Activated T-cell treated with anti-CD3 and anti-CD28 coated beads for 48 hours (primary cell): ENCODE data around the gene HSDL2.
"Not testable (repeated sequence)": the region's sequence is repeated elsewhere in the genome, so short reads cannot be mapped to it uniquely, and the experiment has no call there.

Experiments
- DNase-seq: peaks from one replicate; pipeline ENCODE4 v3.0.0-alpha.2; 2020; ENCODE audit warnings: low read depth

HSDL2 gene

GRCh38 chr9:112396872-112397271 lies 17.0 kb downstream of the HSDL2 start:
- no peak for DNase-seq

DNA sequence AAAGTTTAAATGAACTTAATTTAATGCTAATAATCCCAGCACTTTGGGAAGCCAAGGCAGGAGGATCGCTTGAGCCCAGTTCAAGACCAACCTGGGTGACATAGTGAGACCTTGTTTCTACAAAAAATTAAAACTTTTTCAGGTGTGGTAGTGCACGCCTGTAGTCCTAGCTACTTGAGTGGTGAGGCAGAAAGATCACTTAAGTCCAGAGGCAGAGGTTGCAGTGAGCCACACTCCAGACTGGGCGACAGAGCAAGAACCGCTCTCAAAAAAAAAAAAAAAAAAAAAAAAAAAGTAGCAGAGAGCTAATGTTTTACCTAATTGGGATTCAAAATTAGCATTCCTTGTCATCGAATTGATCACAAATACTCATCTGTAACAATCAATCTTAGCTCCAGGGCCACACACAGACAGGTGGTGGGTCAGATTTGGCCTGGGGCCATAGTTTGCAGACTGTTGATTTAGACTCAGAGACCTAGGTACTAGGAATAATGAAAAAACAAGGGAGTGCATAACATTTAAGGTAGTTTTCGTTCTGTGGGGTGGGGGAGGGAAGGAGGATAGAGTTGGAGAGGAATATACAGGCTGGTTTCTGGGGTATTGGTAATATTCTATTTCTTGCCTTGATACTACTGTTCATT lies 21.4 kb downstream of the HSDL2 start:
- DNase-seq, result no peak

- no peak for DNase-seq
These were observed 23.8 kb downstream of the HSDL2 start for GRCh38 chr9:112403614-112404201.

DNA sequence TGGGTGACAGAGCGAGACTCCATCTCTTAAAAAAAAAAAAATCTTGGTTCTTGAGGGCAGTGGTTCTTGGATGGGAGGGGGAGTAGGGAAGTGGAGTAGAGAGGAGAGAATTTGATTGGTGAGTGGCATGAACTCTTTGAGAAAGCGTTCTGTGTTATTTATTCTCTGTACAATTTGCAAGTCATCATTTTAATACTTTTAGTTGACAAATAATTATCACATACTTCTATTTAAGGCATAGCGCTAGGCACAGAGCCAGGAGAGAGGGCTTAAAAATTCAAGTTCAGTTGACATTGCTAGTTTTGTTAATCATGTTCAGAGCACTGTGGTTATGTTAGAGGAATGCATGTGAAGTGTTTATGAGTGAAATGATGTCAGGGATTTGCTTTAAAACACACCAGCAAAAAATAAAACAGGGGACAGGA lies 24.6 kb downstream of the HSDL2 start:
- no peak for DNase-seq

GRCh38 chr9:112408275-112408674 lies 28.4 kb downstream of the HSDL2 start:
- DNase-seq, result no peak

- no peak for DNase-seq
These were observed 28.9 kb downstream of the HSDL2 start for GRCh38 chr9:112408819-112409218.

GRCh38 chr9:112409758-112410157 lies 29.9 kb downstream of the HSDL2 start:
- DNase-seq, result no peak

DNA sequence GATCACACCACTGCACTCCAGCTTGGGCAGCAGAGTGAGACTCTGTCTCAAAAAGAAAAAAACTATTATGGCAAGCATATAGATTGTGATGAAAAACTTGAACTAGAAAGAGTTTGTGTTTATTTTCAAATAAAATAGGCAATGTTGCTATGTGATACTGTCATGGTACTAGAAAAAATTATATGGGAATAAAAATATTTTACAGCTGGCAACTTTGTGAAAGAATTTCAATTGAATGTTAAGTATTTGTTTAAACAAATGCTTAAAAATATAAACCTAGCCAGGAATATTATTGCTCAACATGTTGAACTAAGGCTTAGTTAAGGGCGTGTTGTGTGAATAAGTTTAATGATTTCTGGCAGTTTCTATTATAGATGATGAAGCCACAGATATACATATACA lies 31.7 kb downstream of the HSDL2 start:
- no peak for DNase-seq

DNA sequence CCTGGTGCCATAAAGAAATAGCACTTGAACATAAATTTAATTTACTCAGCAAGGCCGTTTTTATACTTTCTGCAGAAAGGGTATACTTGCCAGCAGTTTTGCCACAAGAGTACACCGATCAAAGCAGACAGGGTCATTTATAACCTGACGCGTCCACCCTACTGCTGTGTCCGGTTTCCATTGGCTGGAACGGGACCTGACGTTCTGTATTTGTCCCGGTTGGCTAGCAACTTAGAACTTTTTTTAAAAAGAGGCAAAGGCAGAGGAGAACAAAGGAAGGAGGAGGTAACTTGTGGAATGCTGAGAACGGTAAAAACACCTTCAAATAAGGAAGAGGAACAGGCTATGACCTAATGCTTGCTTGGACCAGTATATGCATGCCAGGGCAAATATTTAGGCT lies 33.8 kb downstream of the HSDL2 start:
- DNase-seq, result not testable (repeated sequence)

- no peak for DNase-seq
These were observed 40.3 kb downstream of the HSDL2 start for GRCh38 chr9:112420208-112420607.

DNA sequence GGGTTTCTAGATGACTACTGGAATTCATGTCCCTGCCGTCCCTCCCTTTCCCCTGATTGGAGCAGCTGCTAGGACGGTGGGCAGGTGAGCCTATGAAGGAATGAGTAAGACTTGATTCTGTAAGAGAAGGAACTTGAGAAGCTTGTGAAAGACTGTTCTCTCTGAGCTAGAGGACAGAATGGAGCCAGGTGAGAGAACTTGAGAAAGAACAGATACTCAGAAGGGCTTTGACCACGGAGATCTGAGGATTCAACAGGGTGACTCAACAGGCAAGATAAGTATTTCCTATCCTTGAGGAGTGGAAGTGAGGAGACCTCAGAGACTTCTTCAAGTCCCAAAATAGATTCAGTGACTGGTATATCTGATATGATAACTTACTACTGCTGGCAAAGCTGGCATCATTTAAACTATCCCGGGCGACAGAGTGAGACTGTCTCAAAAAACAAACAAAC lies 41.9 kb downstream of the HSDL2 start:
- DNase-seq, result no peak

DNA sequence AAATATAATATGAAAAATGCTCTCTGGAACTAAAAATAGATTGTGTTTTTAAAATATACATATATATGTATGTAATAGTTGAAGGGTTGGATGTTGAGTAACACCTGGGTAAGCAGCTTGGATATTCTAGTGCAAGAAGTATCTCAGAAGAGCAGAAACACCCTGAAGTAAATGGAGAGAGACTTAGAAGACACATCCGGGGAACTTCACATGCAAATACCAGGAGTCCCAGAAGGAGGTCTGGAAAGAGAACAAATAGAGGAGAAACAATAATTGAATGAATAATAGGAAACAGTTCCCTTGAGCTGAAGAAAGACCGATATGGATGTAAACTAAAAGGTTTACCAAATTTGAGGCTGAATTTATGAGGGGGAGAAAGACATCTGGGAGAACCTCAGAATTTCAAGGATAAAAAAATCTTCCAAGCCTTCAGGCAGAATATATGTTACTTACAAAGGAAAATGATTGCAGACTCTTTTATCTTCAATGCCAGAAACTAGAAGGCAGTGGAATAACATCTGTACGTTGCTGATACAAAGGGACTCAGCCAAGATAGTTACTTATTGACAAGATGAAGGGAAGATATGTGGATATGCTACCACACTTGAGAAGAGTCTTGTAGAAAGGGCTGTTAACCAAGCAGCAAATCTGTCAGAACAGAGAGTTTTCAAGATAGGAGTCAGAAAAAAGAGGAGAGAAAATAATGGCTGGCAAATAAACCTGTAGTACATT lies 42.7 kb downstream of the HSDL2 start:
- DNase-seq, result no peak

GRCh38 chr9:112430006-112430522 lies 50.2 kb downstream of the HSDL2 start:
- DNase-seq, result no peak

DNA sequence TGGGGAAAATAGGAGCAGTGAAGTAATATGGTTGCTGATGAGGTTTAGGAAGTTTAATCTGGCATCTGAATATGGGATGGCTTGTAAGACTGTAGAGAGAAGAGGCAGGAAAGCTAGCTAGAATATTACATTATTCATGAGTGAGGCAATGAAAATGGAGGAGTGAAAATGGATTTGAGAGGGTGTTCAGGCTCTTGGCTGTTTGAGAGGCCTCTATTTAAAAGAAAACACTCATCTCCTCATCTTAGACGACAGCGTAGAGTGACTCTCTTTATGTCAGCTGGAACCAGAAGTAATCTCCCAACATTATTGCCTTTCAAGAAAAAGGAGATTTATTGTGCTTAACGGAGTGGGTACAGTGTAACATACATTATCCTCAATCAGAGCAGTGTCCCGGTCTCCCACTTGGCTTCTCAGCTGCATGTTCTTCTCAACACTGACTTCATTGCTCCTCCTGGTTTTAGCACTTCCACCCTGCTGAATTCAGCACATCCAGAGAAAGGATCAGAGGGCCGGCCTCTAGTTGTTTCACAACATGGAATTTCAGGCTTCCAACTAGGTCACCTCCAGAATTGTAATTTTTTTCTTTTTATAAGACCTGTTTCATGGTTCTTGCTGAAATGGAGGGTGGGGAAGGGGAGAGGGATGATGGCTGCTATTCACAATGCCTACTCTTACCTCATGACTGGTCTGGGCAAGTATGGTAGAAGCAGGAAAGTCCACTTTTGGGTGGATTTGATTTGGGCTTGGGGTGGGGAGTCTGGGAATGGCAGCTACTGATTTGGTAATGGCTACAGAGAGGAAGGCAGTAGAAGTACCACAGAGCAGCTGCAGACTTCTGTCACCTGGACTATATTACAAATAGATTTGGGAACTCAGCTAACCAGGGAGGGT lies 53.8 kb downstream of the HSDL2 start:
- DNase-seq, result no peak

GRCh38 chr9:112434487-112434886 lies 54.6 kb downstream of the HSDL2 start:
- DNase-seq, result no peak

DNA sequence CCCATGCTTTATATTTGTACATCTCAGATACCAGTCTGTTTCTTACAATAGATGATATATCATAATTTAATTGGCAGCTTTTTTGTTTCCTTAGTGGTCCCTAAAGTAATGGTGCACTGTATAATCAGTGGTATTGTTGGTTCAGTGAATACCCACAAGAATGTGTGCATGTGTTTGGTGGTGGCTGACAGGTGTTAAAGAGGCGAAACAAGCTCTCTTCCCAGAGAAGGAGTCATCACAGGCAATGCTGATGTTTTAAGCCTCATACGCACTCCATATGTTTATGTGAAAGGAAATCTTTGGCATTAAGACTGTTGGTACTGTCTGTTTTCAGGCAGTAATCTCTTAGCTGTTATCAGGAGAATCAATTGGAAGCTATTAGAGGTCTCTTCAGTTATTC lies 57.5 kb downstream of the HSDL2 start:
- DNase-seq, result no peak

- no peak for DNase-seq
These were observed 59.3 kb downstream of the HSDL2 start for GRCh38 chr9:112439171-112439570.

DNA sequence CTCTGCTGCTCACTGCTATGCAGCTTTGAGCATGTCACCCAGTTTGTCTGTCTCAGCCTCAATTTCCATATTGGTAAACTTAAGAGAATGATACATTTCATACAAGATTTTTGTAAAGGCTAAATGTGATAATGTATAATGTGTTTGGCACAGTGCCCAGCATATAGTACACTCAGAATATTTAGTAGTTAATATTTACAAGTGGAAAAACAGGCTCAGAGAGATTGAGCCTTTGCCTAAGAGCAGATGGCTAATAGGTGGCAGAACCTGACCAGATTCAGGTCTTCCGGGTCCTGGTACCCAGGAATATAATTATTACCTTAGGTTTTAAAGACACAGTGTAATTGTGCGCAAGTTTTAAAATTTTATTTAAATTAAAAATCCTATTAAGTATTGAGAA lies 59.9 kb downstream of the HSDL2 start:
- DNase-seq, result no peak

- DNase-seq, result no peak
These were observed 63.3 kb downstream of the HSDL2 start for GRCh38 chr9:112443200-112443599.

GRCh38 chr9:112443636-112444035 lies 63.7 kb downstream of the HSDL2 start:
- DNase-seq, result no peak

DNA sequence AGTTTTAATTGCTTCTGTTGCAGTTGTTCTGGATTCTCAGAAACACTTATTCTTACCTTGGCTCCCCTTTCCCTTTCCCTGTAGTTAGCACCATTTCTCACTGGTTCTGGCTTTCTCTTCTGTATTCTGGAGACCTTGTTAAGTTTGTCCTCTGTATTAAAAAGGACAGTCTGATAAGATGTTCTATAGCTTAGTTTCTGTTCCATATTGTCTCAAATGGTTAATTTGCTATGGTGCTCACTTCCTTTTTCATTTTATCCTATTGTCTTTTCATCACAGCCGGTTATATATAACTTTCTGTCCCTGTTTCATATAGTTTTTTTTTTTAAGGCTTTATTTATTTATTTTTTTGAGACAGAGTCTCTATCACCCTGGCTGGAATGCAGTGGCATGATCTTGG lies 65.3 kb downstream of the HSDL2 start:
- DNase-seq, result no peak

DNA sequence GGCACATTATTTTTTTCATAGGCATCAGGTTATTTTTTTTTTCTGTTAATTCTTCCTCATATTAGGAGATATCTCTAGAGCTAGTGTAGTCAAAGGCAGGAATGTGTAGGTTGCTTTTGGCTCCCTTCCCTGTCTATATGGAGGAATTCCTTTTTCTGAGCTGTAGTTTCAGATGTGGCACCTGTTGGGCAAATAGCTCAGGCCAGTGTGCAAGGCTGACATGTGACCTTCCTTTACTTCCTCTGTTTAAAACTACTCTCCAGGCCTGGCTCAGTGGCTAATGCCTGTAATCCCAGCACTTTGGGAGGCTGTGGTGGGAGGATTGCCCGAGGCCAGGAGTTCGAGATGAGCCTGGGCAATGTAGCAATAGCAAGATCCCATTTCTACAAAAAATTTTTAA lies 66.2 kb downstream of the HSDL2 start:
- no peak for DNase-seq
